ENCODE results near the gene STOX1.

Gene STOX1

DNA sequence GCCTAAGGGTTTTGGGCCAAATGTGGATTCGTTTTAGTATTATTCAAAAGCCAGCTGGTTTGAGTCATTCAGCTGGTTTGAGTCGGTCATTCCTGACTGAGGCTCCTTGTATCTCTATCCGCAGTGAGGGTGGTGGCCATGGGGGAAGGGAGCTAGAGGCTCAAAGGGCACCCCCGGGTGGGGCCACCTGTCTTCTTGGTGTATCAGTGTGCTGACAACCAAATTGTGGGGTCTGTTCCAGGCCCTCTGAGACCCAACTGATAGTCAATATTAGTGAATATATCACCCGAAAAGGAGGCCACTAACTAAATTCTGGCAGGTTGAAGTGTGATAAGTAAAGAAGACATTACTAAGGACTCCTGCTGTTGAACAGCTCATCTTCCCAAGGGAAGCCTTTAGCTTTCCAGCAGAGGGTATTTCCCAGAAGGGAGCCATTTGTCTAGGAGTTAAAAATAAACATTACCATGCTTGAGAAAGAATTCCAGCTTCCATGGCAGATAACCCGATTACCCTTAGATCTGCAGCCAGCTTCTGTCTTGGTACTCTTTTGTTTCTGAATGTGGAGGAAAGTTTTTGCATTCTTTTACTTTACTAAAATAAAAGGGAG, 43.9 kb downstream of the STOX1 start:
- DNase-seq (ENCODE audit: low read depth), result no peak
- TF ChIP-seq, protein P1, sequence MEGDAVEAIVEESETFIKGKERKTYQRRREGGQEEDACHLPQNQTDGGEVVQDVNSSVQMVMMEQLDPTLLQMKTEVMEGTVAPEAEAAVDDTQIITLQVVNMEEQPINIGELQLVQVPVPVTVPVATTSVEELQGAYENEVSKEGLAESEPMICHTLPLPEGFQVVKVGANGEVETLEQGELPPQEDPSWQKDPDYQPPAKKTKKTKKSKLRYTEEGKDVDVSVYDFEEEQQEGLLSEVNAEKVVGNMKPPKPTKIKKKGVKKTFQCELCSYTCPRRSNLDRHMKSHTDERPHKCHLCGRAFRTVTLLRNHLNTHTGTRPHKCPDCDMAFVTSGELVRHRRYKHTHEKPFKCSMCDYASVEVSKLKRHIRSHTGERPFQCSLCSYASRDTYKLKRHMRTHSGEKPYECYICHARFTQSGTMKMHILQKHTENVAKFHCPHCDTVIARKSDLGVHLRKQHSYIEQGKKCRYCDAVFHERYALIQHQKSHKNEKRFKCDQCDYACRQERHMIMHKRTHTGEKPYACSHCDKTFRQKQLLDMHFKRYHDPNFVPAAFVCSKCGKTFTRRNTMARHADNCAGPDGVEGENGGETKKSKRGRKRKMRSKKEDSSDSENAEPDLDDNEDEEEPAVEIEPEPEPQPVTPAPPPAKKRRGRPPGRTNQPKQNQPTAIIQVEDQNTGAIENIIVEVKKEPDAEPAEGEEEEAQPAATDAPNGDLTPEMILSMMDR (IDR thresholded peaks at IDR 0.05; ENCODE audit: insufficient read depth, low read depth, low read length, missing control alignments), result no peak
- no peak overlapping the region for H3K4me3 ChIP-seq (ENCODE audit: low read depth, low read length)

DNA sequence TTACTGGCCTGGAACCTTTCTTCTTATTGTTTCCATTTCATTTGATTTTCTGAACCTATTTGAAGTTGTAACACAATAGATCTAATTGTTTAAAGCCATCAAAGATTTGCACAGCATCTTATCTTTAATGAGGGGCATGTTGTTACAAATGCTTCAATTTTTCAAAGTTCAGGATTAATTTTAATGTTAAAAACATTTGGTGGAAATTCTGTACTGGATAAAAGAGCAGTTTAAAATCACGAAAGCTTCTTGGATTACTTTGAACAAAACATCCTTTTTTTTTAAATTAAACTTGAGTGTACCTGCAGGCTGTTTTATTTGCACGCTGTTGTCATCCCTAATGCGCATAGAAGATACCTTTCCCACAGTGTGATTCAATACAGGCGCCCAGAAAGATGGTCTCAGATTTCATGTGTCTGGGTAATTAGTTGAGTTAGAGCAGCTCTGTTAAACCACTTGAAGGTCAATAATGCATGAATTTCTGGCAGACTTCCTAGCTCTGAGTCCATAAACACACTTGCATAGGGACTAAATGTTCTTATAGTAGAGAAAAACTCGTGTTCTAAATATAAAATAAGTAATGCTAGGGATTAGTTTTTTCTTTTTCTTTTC, 44.5 kb downstream of the STOX1 start:
- H3K4me3 ChIP-seq (ENCODE audit: low read depth, low read length), result no peak overlapping the region
- no peak for DNase-seq (ENCODE audit: low read depth)
- TF ChIP-seq, protein P1 (IDR thresholded peaks at IDR 0.05; ENCODE audit: insufficient read depth, low read depth, low read length, missing control alignments), result no peak

DNA sequence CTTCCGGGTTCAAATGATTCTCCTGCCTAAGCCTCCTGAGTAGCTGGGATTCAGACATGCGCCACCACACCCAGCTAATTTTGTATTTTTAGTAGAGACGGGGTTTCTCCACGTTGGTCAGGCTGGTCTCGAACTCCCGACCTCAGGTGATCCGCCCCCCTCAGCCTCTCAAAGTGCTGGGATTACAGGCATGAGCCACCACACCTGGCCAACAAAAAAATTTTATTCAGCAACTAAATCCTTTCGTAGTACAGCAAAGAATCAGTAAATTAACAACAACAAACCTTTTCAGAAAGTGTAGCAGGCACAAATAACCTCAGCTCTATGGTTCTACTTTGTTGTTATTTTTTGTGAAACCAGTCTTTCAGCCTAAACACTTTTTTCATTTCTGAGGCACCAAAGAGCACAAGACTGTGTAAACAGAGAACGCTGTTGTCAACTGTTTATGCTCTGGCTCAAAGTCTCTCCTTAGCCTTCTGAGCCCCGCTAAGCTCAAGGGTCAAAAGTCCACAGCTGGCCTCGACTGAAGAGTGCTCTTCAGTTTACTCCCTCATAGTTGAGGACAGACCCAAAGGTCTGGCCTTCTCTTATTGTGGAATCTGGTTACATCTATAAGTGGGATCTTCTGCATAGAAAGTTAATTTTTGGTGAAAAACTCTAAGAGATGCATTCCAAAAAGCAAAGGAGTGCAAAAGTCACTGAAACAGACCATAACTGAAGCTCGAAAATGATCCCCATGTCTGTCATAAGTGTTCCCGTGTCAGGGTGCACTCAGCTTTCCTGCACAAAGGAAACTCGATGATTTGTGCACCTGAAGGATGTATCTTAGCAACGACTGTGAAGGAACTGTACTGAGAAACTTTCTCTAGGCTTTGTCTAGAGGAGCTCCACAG, 49.2 kb downstream of the STOX1 start:
- H3K4me3 ChIP-seq (ENCODE audit: low read depth, low read length), result no peak overlapping the region
- DNase-seq (ENCODE audit: low read depth), result no peak
- TF ChIP-seq, protein P1 (IDR thresholded peaks at IDR 0.05; ENCODE audit: insufficient read depth, low read depth, low read length, missing control alignments), result no peak

DNA sequence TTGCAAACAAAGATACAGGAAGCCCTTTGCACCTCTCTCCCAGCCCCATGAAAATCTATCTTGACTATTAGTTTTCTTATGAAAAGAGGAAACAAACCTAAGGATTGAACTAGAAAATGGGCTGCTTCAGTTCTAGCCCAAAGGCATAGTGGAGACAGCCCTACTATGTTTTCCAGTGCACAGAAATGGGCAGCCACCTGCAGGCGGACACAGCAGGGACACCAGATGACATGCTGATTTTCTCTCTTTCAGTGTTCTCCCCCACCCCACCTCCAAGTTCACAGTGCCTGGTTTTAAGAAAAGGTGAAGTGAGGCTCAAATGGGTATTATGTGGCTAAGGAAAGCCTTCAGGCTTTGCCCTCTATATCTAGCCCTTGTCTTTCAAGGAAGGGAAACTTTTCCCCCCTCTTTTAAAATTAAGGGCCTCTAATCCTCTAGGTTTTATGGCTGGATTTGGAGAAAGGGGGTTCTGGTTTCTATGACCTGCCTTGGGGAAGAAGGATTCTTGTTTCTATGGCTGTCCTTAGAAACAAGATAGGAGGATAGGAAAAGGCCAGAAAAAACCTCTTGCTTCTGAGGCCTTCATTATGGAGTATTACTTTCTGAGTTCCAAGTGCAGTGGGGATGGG, 50.3 kb downstream of the STOX1 start:
- H3K4me3 ChIP-seq (ENCODE audit: low read depth, low read length), result no peak overlapping the region
- TF ChIP-seq, protein P1 (IDR thresholded peaks at IDR 0.05; ENCODE audit: insufficient read depth, low read depth, low read length, missing control alignments), result no peak
- DNase-seq (ENCODE audit: low read depth), result no peak

DNA sequence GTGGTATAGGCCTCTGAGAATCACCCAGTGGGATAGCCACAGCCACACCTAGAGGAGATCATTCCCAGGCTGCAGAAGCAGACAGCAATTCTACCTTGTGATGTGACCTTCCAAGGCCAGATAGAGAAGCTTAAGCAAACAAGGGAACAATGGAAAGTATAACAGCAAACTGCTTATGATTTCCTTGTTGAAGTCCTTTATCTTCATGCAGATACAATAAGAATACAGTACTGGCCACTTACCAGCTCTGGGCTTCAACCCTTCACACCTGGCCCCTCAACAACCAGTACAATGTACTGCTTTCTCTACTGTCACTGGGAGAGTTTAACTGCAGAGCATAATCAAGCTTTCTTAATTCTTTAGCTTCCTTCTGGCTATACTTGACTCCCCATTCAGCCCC, 51.2 kb downstream of the STOX1 start:
- H3K4me3 ChIP-seq (ENCODE audit: low read depth, low read length), result no peak overlapping the region
- TF ChIP-seq, protein P1 (IDR thresholded peaks at IDR 0.05; ENCODE audit: insufficient read depth, low read depth, low read length, missing control alignments), result no peak
- DNase-seq (ENCODE audit: low read depth), result no peak

DNA sequence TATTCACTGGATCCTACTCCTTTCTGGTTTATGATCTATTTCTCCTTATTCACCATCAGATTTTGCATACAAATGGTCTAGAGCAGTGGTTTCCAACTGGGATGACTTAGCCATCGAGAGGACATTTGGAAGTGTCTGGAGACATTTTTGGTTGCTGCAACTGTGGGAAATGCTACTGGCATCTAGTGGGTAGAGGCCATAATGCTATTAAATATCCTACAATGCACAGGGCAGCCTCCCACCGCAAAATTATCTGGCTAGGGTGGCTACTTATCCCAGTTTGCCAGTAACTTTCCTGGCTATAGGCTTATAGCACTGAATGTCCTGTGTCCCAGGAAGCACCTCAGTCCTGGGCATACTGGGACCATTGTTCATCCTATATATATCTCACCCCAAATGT, 52.3 kb downstream of the STOX1 start:
- TF ChIP-seq, protein P1 (IDR thresholded peaks at IDR 0.05; ENCODE audit: insufficient read depth, low read depth, low read length, missing control alignments), result no peak
- no peak for DNase-seq (ENCODE audit: low read depth)
- no peak overlapping the region for H3K4me3 ChIP-seq (ENCODE audit: low read depth, low read length)

Measured in GM12865 (cell line).